Activated gamma-delta T cell treated with anti-CD3 and anti-CD28 coated beads, Interleukin-2, amount 50 U/mL, for 16 hours (primary cell): ENCODE results near the gene PITPNC1.

Source experiments
- DNase-seq: peaks from one replicate; pipeline ENCODE4 v3.0.0-alpha.2; 2020; ENCODE audit warnings: low read depth

PITPNC1 gene

DNA sequence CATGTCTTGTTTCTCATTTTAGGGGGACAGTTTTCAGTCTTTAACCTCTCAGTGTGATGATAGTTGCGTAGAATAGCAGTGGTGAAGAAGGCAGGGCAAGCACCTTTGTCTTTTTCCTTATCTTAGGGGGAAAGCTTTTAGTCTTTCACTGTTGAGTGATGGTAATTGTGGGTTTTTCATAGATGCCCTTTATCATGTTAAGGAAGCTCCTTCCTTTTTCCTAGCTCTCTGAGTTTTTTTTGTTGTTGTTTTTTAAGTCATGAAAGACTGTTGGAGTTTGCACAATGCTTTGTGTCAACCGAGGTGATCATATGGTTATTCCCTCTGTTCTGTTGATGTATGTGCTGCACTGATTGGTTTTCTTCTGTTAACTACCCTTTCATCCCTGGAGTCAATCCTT lies 356.4 kb downstream of the PITPNC1 start:
- no peak for DNase-seq

DNA sequence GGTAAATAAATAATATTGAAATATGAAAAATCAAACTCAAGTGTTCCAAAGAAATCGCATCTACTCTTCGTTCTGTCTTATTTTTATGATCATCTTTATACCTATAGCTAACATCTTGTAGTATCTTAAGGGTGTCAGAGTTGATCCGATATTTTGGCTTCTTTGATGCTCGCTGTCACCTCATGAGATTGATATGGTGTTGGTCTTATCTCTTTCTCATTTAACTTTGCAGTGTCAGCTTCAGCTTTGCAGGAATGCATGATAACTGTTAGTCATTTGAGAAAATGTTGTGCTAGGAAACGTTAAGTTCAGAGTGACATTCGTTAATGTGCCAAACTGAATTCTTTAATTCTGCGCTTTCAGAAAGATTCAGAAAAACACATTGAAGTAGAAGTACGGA lies 360.1 kb downstream of the PITPNC1 start:
- no peak for DNase-seq

DNA sequence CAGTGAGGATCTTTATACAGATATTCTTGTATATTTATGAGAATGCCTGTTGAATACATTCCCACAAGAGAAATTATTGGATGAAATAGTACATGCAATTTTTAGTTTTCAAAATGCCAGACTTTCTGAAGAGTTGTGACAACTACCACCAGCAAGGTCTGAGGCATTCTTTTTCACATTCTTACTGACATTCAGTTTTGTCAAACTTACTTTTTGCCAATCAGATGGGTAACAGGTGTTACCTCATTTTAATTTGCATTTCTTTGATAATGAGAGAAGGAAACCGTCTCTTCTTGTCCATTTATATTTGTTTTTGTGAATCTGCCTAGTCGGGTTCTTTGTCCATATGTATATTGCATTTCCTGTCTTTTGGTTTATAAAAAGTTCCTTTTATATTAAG lies 364.9 kb downstream of the PITPNC1 start:
- DNase-seq = no peak
